H1 (cell line): ENCODE measurements around the gene SGCE. TPM values are rescaled to one million over a fixed set of nuclear protein-coding genes. Genes with fewer than 3 reads are reported as not detected.

ENCODE experiments used
- CTCF ChIA-PET: fragments of 300-600 bp; sonication (Branson Sonifier 250); formaldehyde crosslinking; loops from one replicate; lab custom pipeline; 2021; ENCODE audit not compliant: partially characterized antibody; lab: Charles Lee
- POLR2A ChIA-PET: fragments of 300-600 bp; sonication (Branson Sonifier 250); formaldehyde crosslinking; loops from one replicate; lab custom pipeline; 2021; ENCODE audit warnings: inconsistent platforms; ENCODE audit not compliant: partially characterized antibody; lab: Charles Lee
- DNase-seq, 2 experiments: peaks; one replicate each; pipeline versions ENCODE4 v3.0.0 to v3.0.0-alpha.2; 2010 to 2022; ENCODE audit warnings: low spot score in 2 of 2, low read depth in 1 of 2, mixed read lengths in 1 of 2
- FAIRE-seq: peaks from 2 replicates; lab custom pipeline; 2011; peaks lifted over from hg19 to GRCh38; lab: Jason Lieb, UNC
- H2AFZ ChIP-seq: 2 replicates; pipeline ENCODE4 v1.8.1; 2012; ENCODE audit warnings: low read length, inconsistent platforms
- H2AK5ac ChIP-seq: 2 replicates; pipeline ENCODE4 v1.6.1; 2013; ENCODE audit warnings: low read depth, low read length
- H2BK120ac ChIP-seq: replicated peaks from 2 replicates; pipeline ENCODE3; 2013; ENCODE audit warnings: low read depth, low read length, inconsistent platforms
- H2BK12ac ChIP-seq: 2 replicates; pipeline ENCODE4 v1.6.1; 2013; ENCODE audit warnings: low read depth, low read length
- H2BK15ac ChIP-seq: 2 replicates; pipeline ENCODE4 v1.6.1; 2013; ENCODE audit warnings: low read length
- H2BK20ac ChIP-seq: 2 replicates; pipeline ENCODE4 v1.6.1; 2013; ENCODE audit warnings: low read length
- H2BK5ac ChIP-seq: 2 replicates; pipeline ENCODE4 v1.6.1; 2013; ENCODE audit warnings: low read depth, low read length
- H3K14ac ChIP-seq: 2 replicates; pipeline ENCODE4 v1.6.1; 2013; ENCODE audit warnings: inconsistent platforms; ENCODE audit not compliant: insufficient read length
- H3K18ac ChIP-seq: 2 replicates; pipeline ENCODE4 v1.6.1; 2013; ENCODE audit warnings: low read length; ENCODE audit errors: extremely low read depth
- H3K23ac ChIP-seq: 2 replicates; pipeline ENCODE4 v1.6.1; 2013; ENCODE audit warnings: inconsistent platforms; ENCODE audit not compliant: insufficient read length
- H3K23me2 ChIP-seq: 2 replicates; pipeline ENCODE4 v1.6.1; 2013; ENCODE audit warnings: low read depth, low read length
- H3K27ac ChIP-seq: 2 replicates; pipeline ENCODE4 v1.6.1; 2011; ENCODE audit warnings: low read depth, low read length, inconsistent platforms
- H3K27me3 ChIP-seq, 4 experiments: replicated peaks in 1 of 4; 1 replicate in 1 of 4; 2 replicates in 3 of 4; pipeline versions ENCODE4 v1.6.1 to v1.8.1; 2011 to 2013; ENCODE audit warnings: low read length in 3 of 4, mild to moderate bottlenecking in 3 of 4, inconsistent platforms in 2 of 4, mixed read lengths in 2 of 4, moderate library complexity in 1 of 4; ENCODE audit not compliant: control insufficient read depth in 3 of 4, insufficient read depth in 3 of 4; ENCODE audit errors: extremely low read depth in 1 of 4
- H3K36me3 ChIP-seq, 4 experiments: 2 replicates each; pipeline versions ENCODE4 v1.6.1 to v1.8.1; 2011 to 2013; ENCODE audit warnings: mild to moderate bottlenecking in 4 of 4, low read length in 3 of 4, moderate library complexity in 2 of 4, control low read depth in 1 of 4, inconsistent platforms in 1 of 4; ENCODE audit not compliant: insufficient read depth in 4 of 4, control insufficient read depth in 2 of 4
- H3K4ac ChIP-seq: replicated peaks from 2 replicates; pipeline ENCODE3; 2013; ENCODE audit warnings: low read length, low read depth, mixed read lengths, inconsistent platforms; ENCODE audit not compliant: insufficient read length
- H3K4me1 ChIP-seq, 4 experiments: replicated peaks in 1 of 4; 1 replicate in 1 of 4; 2 replicates in 3 of 4; pipeline versions ENCODE4 v1.6.1 to v1.8.1; 2011 to 2013; ENCODE audit warnings: low read length in 3 of 4, inconsistent platforms in 2 of 4, mixed read lengths in 1 of 4; ENCODE audit not compliant: insufficient read depth in 4 of 4, control insufficient read depth in 3 of 4
- H3K4me2 ChIP-seq, 2 experiments: 2 replicates each; pipeline versions ENCODE4 v1.6.1 to v1.8.1; 2011 to 2013; ENCODE audit warnings: low read depth in 2 of 2, low read length in 2 of 2, control low read depth in 1 of 2, inconsistent platforms in 1 of 2, mild to moderate bottlenecking in 1 of 2; ENCODE audit not compliant: insufficient read depth in 1 of 2
- H3K4me3 ChIP-seq, 4 experiments: fragments of 200-600, 300-600 bp in 1 of 4; sonication (generic), shearing (Covaris generic), sonication (Bioruptor Twin) in 1 of 4; 2 replicates each; pipeline versions ENCODE4 v1.5.1 to v1.8.1; 2011 to 2016; ENCODE audit warnings: low read length in 4 of 4, low read depth in 3 of 4, control low read depth in 2 of 4, inconsistent platforms in 2 of 4, mild to moderate bottlenecking in 2 of 4, mixed read lengths in 1 of 4, moderate library complexity in 1 of 4; ENCODE audit not compliant: insufficient read depth in 2 of 4; ENCODE audit errors: extremely low read depth in 1 of 4
- H3K56ac ChIP-seq: replicated peaks from 2 replicates; pipeline ENCODE3; 2013; ENCODE audit warnings: low read depth, mild to moderate bottlenecking, mixed read lengths, low read length, inconsistent platforms; ENCODE audit not compliant: insufficient read length
- H3K79me1 ChIP-seq: 2 replicates; pipeline ENCODE4 v1.6.1; 2013; ENCODE audit warnings: low read depth, low read length, control low read depth
- H3K79me2 ChIP-seq, 2 experiments: 2 replicates each; pipeline versions ENCODE4 v1.6.1 to v1.8.1; 2012 to 2013; ENCODE audit warnings: low read length in 2 of 2, mild to moderate bottlenecking in 2 of 2, inconsistent platforms in 1 of 2; ENCODE audit not compliant: insufficient read depth in 2 of 2, control insufficient read depth in 1 of 2
- H3K9ac ChIP-seq, 4 experiments: replicated peaks in 1 of 4; 1 replicate in 1 of 4; 2 replicates in 3 of 4; pipeline versions ENCODE4 v1.6.1 to v1.8.1; 2011 to 2013; ENCODE audit warnings: low read depth in 3 of 4, low read length in 3 of 4, control low read depth in 2 of 4, mild to moderate bottlenecking in 2 of 4, moderate library complexity in 2 of 4, inconsistent platforms in 1 of 4; ENCODE audit errors: extremely low read depth in 1 of 4
- H3K9me3 ChIP-seq, 2 experiments: 2 replicates each; pipeline versions ENCODE4 v1.6.1 to v1.8.1; 2012 to 2013; ENCODE audit warnings: mild to moderate bottlenecking in 2 of 2, moderate library complexity in 2 of 2, control low read depth in 1 of 2, inconsistent platforms in 1 of 2, low read depth in 1 of 2, low read length in 1 of 2, mixed read lengths in 1 of 2; ENCODE audit not compliant: insufficient read depth in 2 of 2
- H4K20me1 ChIP-seq, 2 experiments: replicated peaks in 1 of 2; 2 replicates each; pipeline versions ENCODE3 to v1.8.1; 2011 to 2013; ENCODE audit warnings: inconsistent platforms in 2 of 2, low read length in 2 of 2, mild to moderate bottlenecking in 1 of 2; ENCODE audit not compliant: insufficient read depth in 2 of 2, control insufficient read depth in 1 of 2
- H4K5ac ChIP-seq: 2 replicates; pipeline ENCODE4 v1.6.1; 2013; ENCODE audit warnings: low read length, low read depth, mixed read lengths, inconsistent platforms; ENCODE audit not compliant: insufficient read length
- H4K8ac ChIP-seq: 2 replicates; pipeline ENCODE4 v1.8.0; 2013; ENCODE audit warnings: mild to moderate bottlenecking, moderate library complexity, low read length, inconsistent platforms; ENCODE audit not compliant: insufficient read depth; ENCODE audit errors: extremely low read depth
- H4K91ac ChIP-seq: replicated peaks from 2 replicates; pipeline ENCODE3; 2013; ENCODE audit warnings: low read length, mixed read lengths, inconsistent platforms; ENCODE audit not compliant: insufficient read length
- GTF2F1 ChIP-seq: IDR thresholded peaks from 2 replicates; pipeline ENCODE4 v1.6.1; 2012; ENCODE audit warnings: low read depth, low read length, improper control_type of control experiment, borderline replicate concordance
- SIN3A ChIP-seq, 2 experiments: IDR thresholded peaks in 1 of 2; conservative IDR thresholded peaks in 1 of 2; 2 replicates each; pipeline ENCODE4 v1.6.1; 2011 to 2012; ENCODE audit warnings: low read length in 2 of 2, improper control_type of control experiment in 1 of 2, low read depth in 1 of 2, mild to moderate bottlenecking in 1 of 2
- WGBS, 2 experiments: shearing (Covaris generic) in 1 of 2; methylation state at CpG; one replicate each; pipeline versions ENCODE4 v1.1.6 to v1.1.7; 2013 to 2015; ENCODE audit warnings: low lambda C conversion rate in 2 of 2, mixed read lengths in 2 of 2, inconsistent platforms in 1 of 2, low coverage in 1 of 2, missing lambda C conversion rate in 1 of 2; ENCODE audit not compliant: insufficient replicate concordance in 2 of 2, insufficient coverage in 1 of 2, insufficient read length in 1 of 2; ENCODE audit errors: extremely low coverage in 1 of 2, missing lambda C conversion rate in 1 of 2; 5-methylcytosine and 5-hydroxymethylcytosine counted together
- polyA plus RNA-seq, 7 experiments: library from polyadenylated mRNA; depleted of rRNA in 3 of 7; stranded (reverse) in 5 of 7; unstranded in 2 of 7; fragments of >200 nt in 5 of 7; fragments of 200-250 nt in 2 of 7; gene quantifications; 1 replicate in 5 of 7; 2 replicates in 1 of 7; 4 replicates in 1 of 7; pipeline versions ENCODE4 v1.2.1 to v1.2.3, GENCODE V29; 2011 to 2013; ENCODE audit warnings: missing spikeins in 2 of 7, mixed read lengths in 2 of 7
- total RNA-seq: library from RNA; stranded (reverse); fragmentation: NEBNext Ultra II Directional; extraction: Animal tissue kit (Norgen Biotek cat#: 25700); gene quantifications from 2 replicates; pipeline ENCODE4 v1.2.1, GENCODE V29; 2021
- TF ChIP-seq, protein P1 (sequence below): IDR thresholded peaks from 2 replicates; pipeline ENCODE4 v1.6.1; 2011; ENCODE audit warnings: low read length, improper control_type of control experiment

SGCE gene
- total and polyA plus RNA-seq, 2 of the 8 experiments (the other 6 are each of a cell fraction or from before 2014, with no cell fraction given), result 12.8 to 25.0 TPM

DNA sequence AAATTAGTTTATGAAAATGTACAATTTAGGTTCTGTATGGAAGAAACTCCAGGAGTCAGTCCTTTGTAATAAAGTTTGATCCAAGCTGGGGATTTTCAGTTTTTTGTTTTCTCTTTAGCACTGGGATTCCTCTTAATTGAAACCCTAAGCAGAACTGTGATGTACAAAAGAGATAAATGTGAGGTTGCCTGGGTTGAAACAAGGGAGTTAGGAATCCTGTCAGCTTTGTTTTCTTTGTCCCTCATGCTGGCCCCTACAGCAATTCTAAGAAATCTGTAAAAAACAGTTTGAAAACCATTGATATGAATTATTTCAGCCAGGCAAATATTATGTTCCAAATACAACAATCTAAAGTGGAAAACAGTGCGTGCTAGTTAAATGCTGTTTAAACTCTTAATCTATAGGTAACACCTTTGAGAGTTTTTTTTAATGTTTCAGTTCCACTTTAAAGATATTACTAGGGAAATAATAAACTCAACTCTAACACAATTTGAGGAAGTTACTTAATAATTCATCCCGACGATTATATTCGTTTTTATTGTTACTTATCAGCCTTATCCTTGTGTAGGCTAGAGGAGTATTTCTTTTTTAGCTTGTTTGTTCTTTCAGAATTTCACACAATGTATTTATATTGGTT, 65.3 kb downstream of the SGCE start:
- Histone ChIP-seq H3K18ac (no peak overlapping the region), H3K23me2 (no peaks in the 10 kb centered on the region), H4K5ac (no peak overlapping the region), H3K79me2 (no peaks in the 10 kb centered on the region), H4K20me1 (no peaks in the 10 kb centered on the region), H4K91ac (no peak overlapping the region), H3K27me3 (no peaks in the 10 kb centered on the region), H2BK20ac (no peak overlapping the region), H3K4ac (no peak overlapping the region), H2BK12ac (no peak overlapping the region), H3K9me3 (0 out of 4 replicates have a peak, but pooled peaks cover 3% of the 10 kb centered on the region in 2 experiments), H2BK120ac (no peak overlapping the region), H3K9ac (no peak overlapping the region), H2AFZ (no peak overlapping the region), H3K4me3 (no peak overlapping the region), H3K23ac (no peak overlapping the region), H2AK5ac (no peak overlapping the region), H3K56ac (no peak overlapping the region), H3K4me1 (peaks cover 0 to 3% (median 0%) of the 10 kb centered on the region in 4 experiments; a peak in 1 of 7 replicates), H3K14ac (no peak overlapping the region), H3K79me1 (no peaks in the 10 kb centered on the region), H2BK15ac (no peak overlapping the region), H3K27ac (no peak overlapping the region), H4K8ac (no peak overlapping the region), H3K4me2 (no peak overlapping the region), H3K36me3 (peaks cover 0 to 3% (median 0%) of the 10 kb centered on the region in 4 experiments; a peak in 1 of 8 replicates), H2BK5ac (no peak overlapping the region)
- WGBS, 2 experiments, result 86% methylated on average over 4 of the region's 4 CpGs; no CpG with 5 or more reads in 1 of the 2 experiments
- POLR2A ChIA-PET, result no interaction called here
- CTCF ChIA-PET, result interaction anchor here (0.5 to 1.2 kb wide), 3 partner anchors 84 to 1257 kb away, joined by 3 read pairs; no protein-coding TSS in a partner anchor
- DNase-seq, result no peak
- no peak for FAIRE-seq
- TF ChIP-seq GTF2F1, result no peak
- no peak for TF ChIP-seq SIN3A (conservative IDR thresholded peaks at IDR 0.05 in 1 of 2, IDR thresholded peaks at IDR 0.05 in 1 of 2; ENCODE audit: low read depth in 1 of 2, low read length in 2 of 2)
- TF ChIP-seq, protein P1, sequence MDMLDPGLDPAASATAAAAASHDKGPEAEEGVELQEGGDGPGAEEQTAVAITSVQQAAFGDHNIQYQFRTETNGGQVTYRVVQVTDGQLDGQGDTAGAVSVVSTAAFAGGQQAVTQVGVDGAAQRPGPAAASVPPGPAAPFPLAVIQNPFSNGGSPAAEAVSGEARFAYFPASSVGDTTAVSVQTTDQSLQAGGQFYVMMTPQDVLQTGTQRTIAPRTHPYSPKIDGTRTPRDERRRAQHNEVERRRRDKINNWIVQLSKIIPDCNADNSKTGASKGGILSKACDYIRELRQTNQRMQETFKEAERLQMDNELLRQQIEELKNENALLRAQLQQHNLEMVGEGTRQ, result no peak
